ENCODE data around the gene STPG3.

STPG3 gene

GRCh38 chr9:137264067-137264466, 13.0 kb downstream of the STPG3 start:
- no peak for DNase-seq (ENCODE audit: low read depth in 3 of 3, low spot score in 1 of 3)

- no peak for DNase-seq (ENCODE audit: low read depth in 3 of 3, low spot score in 1 of 3)
These were observed 14.5 kb downstream of the STPG3 start for GRCh38 chr9:137265496-137266161.

DNA sequence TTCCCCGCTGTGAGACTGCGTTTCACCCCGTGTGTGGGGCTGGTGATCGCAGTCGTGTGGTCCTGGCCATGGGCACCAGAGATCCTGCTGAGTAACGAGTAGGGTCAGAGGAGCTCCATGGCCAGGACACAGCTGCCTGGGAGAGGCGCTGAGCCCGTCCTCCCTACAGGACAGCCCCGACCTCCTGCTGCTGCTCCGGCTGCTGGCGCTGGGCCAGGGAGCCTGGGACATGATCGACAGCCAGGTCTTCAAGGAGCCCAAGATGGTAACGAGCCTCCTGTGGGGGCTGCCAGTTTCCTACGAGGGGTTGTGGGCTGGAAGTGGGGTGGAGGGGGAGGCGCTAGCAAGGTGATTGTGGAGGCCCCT, 15.1 kb downstream of the STPG3 start:
- no peak for DNase-seq (ENCODE audit: low read depth in 3 of 3, low spot score in 1 of 3)

- no peak for DNase-seq (ENCODE audit: low read depth in 3 of 3, low spot score in 1 of 3)
These were observed 15.7 kb downstream of the STPG3 start for GRCh38 chr9:137266585-137267453.

- DNase-seq (ENCODE audit: low read depth in 3 of 3, low spot score in 1 of 3): no peak
These were observed 16.9 kb downstream of the STPG3 start for GRCh38 chr9:137267933-137268355.

GRCh38 chr9:137268538-137269201, 17.6 kb downstream of the STPG3 start:
- DNase-seq (ENCODE audit: low read depth in 3 of 3, low spot score in 1 of 3): no peak

GRCh38 chr9:137269231-137269772, 18.2 kb downstream of the STPG3 start:
- no peak for DNase-seq (ENCODE audit: low read depth in 3 of 3, low spot score in 1 of 3)

DNA sequence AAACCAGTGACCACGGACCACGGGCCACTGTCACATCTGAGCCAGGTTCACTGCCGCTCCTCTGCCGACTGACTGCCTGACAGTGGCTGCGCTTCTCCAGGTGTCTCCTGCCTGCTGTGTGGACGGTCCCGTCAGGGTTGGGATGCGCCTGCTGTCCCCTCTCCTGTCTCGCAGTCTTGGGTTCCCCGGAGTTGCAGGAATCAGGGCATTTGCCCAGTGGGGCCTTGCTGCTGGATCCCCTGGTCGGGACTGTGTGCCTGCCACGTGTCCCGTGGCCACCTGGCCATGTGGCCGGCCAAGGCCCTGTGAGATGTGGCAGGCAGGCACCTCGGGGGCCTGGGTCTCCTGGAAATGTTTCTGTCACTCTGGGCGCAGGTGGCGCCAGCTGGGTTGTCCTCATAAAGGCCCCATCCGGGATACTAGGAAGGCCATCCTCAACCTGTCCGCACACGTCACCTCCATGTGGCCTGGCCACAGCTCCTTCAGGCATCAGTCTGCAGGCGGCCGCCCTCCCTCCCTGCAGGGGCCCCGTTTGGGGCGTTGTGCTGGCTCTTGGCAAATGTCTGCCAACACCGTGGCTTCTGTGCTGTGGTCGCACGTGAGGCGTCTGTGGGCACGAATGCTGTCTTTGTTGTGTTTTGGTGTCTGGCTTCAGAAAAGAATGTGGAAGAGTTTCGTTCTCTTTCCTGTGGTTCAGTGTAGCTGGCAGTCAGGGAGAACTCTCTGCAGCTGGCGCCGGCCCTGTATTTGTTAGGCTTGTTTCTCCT, 20.0 kb downstream of the STPG3 start:
- DNase-seq (ENCODE audit: low read depth in 3 of 3, low spot score in 1 of 3): no peak

GRCh38 chr9:137271696-137272076, 20.6 kb downstream of the STPG3 start:
- DNase-seq (ENCODE audit: low read depth in 3 of 3, low spot score in 1 of 3): no peak

DNA sequence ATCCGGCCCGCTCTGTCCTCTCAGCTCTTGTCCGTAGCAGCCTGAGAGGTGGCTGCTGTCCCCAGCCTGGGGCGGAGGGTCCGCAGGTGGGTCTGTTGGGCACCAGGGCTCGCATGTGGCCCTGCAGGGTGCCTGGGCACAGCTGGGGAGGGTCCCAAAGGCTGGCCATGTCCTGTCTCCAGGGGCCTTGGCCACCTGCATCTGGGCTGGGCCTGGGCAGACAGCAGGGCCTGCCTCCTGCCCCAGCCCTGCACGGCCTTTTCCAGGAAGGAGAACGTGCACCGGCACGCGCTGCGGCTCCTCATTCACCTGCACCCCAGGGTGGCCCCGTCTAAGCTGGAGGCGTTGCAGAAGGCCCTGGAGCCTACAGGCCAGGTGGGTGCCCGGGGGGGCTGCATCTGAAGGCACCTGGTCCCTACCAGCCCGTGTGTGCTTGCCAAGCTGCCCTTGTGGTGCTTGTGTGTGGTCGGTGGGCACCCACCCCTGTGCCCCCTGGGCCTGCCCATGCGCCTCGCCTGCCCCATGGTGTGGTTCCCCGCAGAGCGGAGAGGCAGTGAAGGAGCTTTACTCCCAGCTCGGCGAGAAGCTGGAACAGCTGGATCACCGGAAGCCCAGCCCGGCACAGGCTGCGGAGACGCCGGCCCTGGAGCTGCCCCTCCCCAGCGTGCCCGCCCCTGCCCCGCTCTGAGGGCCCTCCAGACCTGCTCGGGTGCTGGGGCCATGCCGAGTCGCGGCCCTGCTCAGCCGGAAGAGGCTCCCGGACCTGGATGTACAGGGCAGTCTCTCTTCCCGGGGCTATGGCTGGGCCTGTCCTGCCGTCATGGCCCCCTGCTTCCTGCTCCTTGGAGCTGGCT, 21.4 kb downstream of the STPG3 start:
- DNase-seq (ENCODE audit: low read depth in 3 of 3, low spot score in 1 of 3): no peak

DNA sequence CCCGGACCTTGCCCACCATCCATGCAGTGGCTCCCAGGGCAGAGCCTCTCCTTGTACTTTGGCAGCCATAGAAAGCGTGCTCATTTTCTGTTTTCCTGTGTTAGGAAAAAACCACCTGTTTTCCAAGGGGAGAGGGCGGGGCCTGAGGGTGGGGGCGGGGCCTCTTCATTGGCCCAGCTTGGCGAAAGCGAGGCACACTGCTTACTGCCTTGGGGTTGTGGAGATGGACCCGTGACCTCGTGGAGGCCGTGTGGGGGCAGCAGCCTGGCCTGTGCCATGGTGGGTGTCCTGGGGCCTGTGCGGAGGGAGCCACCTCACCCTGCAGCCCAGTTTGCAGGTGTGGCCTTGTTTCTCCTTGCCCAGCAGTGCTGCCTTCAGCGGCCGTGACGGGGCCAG, 22.0 kb downstream of the STPG3 start:
- no peak for DNase-seq (ENCODE audit: low read depth in 3 of 3, low spot score in 1 of 3)

- DNase-seq (ENCODE audit: low read depth in 3 of 3, low spot score in 1 of 3): no peak
These were observed 22.7 kb downstream of the STPG3 start for GRCh38 chr9:137273611-137274320.

DNA sequence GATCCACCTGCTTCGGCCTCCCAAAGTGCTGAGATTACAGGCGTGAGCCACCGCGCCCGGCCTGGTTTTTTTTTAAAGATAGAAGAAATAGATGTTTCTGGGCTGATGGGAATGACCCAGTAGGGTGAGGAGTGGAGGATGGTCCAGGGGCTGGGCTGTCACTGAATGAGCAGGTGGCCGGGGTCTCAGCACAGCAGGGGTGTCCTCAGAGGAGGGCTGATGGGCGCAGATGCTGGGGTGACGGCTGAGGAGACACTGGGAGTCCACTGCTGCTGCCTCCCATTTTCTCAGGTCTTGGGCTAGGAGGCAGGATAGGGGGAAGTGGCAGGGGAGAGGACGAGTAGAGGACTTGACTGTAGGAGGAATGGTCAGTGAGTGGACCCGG, 24.1 kb downstream of the STPG3 start:
- no peak for DNase-seq (ENCODE audit: low read depth in 3 of 3, low spot score in 1 of 3)

DNA sequence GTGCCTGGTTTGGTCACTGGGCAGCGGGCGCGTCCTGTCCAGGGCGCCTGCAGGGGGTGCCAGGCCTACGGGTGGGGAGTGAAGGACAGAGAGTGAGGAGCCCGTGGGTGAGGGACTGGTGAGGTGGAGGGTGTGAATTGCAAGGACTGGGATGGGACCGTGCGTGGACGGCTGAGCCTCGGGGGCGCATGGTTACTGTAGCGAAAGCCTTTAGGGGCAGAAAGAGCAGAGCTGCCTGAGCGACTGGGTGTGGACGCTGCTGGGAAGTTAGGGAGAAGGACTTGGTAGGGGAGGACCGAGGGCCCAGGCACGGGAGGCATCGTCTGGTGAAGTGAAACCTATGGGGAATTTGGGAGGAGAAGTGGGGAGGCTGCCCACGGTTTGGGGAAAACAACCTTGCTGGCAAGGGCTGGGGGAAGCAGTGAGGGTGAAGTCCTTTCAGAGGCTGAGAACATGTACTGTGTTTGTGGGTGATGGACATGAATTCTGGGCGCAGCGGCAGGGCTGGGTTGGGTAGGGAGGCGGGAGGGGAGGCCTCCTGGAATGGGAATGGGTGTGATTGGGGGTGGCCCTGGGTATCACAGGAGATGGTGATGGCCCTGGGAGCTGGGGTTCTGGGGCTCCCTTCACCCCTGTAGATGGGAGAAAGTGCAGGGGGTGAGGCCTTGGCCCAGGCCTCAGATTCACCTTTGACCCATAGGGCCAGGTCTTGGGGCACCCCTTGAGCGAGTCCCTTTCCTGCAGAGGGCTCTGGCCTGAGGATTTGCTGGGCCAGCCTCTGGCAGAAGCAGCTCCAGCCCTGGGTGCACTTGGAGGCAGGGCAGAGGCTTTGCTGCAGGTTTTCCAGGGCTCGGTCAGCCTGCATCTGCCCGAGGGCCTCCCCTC, 24.7 kb downstream of the STPG3 start:
- DNase-seq (ENCODE audit: low read depth in 3 of 3, low spot score in 1 of 3): no peak

- DNase-seq (ENCODE audit: low read depth in 3 of 3, low spot score in 1 of 3): no peak
These were observed 25.6 kb downstream of the STPG3 start for GRCh38 chr9:137276473-137277328.

GRCh38 chr9:137277329-137278041, 26.4 kb downstream of the STPG3 start, which contains the start of gene TOR4A:
TOR4A (plus strand) TSS chr9:137277726; CDS start chr9:137278690, 964 bp downstream.
- no peak for DNase-seq (ENCODE audit: low read depth in 3 of 3, low spot score in 1 of 3)
